Middle frontal gyrus (tissue), 1 donor: ENCODE measurements around the gene ANKRD36C.
"Not testable (repeated sequence)": the region's sequence is repeated elsewhere in the genome, so short reads cannot be mapped to it uniquely, and the experiment has no call there.

Source experiments
- DNase-seq: peaks from one replicate; pipeline ENCODE4 v3.0.0-alpha.2; 2015; ENCODE audit warnings: low spot score; ENCODE audit errors: extremely low spot score

Gene ANKRD36C

DNA sequence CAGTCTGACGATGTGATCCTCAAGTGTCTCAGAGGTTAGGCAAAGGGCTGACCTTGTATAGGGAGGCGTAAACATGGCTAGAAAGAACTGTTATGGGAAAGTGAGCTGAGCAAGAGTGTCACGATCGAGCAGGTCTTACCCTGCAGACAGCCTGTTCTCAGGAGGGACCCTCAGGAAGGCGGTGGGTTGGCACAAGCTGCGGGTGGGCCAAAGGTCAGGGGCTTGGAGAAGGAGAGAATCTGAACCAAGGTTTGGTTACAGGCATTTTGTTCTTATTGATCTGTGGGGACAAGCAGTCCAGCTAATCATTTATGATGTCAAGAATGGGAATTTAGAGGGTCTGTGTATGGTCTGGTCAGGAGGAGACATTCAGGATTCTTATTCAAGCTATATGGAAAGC, 16.4 kb upstream of the ANKRD36C start:
- not testable (repeated sequence) for DNase-seq

DNA sequence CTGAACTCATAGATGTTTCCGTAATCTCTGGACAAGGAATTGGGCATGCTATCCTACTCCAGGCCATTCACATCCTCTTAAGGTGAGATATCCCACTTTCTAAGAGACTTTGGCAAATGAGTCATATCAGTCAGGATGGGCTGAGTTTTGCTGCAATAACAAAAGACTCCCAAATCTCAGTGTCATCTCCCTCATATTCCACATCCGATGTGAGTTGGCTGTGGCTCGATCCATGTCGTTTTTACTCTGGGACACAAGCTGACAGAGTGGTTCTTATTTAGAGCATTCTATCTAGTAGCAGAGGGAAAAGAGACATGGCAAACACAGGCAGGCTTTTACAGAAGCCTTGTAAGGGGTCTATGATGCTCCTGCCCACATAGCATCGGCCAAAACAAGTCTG, 14.6 kb upstream of the ANKRD36C start:
- DNase-seq, result not testable (repeated sequence)

DNA sequence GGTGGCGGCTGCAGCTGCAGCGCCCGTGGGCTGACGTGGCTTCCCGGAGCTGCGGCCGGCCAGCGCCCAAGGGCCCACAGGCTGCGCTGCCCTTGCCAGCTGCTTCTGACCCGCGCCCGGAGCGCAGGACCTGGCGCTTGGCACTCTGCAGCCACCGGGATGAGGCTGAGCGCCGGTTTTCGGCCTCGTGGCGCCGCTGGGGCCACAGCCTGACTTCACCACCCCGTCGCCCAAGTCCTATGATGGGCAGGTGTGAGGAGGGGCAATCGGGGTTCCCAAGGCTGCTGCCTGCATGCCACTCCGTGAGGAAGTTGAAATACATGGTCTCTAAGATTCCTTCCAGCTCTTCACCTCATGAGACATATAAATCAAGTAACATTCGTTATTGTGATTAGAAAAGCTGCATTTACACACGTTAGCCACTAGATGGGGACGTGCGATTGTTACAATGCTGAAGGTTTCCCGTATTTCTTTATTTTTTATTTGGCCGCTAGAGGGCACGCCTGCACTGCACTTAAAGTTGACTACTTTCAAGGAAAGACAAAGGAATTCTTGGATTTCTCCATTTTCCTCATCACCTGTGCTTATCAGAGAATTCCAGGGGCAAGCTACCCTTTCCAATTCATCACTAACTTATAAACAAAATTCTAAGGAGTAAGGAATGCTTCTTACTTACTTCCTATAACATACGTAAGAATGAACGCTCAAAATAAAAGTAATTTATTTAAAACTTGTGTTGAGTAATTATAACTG, 1.1 kb upstream of the ANKRD36C start:
- DNase-seq, result not testable (repeated sequence)

DNA sequence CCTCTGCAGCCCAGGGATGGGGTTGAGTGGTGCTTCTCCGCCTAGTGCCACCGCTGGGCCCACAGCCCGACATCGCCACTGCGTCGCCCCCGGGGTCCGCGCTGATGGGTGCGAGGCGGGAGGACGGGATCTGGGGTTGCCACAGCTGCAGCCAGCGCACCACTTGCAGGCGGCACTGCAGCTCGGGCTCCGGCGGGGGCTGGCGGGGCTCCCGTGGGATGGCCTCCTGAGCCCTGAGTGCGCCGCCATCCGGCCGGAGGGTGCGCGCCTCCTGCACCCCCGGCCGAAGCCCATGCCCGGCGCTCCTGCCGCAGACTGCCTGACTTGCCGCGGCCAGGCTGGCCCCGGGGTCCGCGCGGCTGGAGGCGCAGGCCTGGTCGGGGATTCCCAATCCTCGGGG, 478 bp upstream of the ANKRD36C start:
- DNase-seq, result not testable (repeated sequence)

DNA sequence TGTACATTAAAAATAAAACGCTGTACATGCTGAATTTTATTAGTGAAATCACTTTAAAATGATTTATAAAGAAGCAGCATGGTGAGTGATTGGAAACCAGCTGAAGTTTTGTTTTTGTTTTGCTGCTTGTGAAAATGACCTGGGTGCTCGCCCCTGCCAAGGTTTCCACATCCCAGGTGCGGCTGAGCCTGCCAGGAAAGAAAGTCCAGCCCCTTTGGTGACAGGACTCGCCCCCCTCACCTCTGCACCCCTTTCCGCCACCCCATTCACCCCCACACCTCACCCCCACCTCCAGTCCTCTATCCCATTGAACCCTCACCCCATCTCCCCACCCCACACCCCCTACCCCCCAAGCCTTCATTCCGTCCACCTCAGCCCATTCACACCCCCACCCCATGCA, 740 bp downstream of the ANKRD36C start:
- DNase-seq, result not testable (repeated sequence)

DNA sequence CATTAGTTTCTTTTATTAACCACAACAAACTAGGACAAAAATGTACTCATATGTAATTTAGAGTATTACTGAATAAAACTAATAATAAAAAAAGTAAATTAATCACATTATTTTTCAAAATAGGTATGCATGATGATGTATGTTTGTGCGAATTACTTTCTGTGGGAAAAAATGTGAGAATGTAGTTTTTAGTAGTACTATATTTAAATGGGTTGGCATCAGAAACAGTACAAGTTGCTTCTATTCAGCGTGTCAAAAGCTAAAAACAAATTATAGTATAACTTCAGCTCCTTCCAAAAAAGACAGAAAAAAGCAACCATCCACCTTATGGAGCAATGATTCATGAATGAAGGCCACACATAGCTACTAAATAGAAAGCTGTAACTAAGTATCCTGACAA, 40.0 kb downstream of the ANKRD36C start:
- not testable (repeated sequence) for DNase-seq

DNA sequence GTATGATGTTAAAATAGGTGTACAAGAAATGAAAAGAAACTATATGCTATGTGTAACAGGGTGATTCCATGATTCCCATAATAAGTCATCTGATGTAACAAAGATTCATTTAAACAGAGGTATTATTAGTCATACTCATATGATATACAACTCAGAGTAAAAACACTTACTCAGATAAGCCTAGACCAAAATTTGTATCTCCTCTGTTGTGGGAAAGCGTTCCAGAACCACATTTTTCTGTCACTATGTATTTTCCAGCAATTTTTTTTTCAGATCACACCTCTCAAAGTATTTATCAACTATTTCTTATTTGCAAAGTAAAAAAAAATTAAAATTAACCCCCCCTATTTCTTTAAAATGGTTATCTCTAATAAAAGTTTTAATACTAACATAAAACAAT, 43.6 kb downstream of the ANKRD36C start:
- DNase-seq, result not testable (repeated sequence)

DNA sequence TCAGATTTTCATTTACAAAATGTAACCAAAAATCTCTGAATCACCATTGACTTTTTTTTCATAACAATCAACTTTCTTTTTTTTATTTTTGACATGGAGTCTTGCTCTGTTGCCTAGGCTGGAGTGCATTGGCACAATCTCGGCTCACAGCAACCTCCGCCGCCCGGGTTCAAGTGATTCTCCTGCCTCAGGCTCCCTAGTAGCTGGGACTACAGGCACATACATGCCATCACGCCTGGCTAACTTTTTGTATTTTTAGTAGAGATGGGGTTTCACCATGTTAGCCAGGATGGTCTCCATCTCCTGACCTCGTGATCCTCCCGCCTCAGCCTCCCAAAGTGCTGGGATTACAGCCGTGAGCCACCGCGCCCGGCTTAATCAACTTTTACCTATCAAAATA, 51.7 kb downstream of the ANKRD36C start:
- DNase-seq, result not testable (repeated sequence)

DNA sequence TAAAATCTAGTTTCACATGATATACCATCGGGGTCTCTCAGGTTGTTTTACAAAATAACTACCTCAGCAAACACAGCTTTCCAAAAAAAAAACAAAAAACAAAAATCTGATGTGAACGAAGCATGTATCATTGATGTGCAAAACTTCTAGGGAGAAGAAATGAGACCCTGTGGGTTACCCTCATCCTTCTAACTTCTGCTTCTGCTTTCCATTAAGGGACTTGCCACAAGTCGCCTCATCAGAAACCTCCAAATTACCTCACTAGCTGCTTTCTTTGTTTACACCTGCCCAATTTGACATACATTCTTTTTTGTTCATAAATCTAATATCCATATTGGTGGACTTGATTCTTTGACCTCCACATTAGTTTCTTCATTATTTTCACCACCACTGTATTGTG, 60.9 kb downstream of the ANKRD36C start:
- DNase-seq, result not testable (repeated sequence)

DNA sequence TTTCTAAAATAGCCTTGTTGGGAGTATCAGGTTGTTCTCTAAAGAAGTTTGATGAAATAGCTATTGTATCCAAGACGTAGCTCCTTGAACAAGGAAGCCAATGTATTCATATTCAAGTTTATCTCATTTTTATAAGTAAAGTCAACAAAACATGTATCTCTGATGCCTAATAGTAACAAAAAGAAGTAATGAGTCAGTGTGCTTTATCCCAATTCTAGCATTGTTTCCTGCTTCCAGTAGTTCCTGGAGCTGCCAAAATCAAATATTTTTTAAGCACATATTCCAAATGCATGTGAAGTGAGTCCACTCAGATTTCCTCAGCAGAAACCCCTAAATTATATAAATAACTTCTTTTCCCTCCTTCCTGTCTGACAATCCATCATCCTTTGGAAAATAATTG, 74.6 kb downstream of the ANKRD36C start:
- DNase-seq, result not testable (repeated sequence)

DNA sequence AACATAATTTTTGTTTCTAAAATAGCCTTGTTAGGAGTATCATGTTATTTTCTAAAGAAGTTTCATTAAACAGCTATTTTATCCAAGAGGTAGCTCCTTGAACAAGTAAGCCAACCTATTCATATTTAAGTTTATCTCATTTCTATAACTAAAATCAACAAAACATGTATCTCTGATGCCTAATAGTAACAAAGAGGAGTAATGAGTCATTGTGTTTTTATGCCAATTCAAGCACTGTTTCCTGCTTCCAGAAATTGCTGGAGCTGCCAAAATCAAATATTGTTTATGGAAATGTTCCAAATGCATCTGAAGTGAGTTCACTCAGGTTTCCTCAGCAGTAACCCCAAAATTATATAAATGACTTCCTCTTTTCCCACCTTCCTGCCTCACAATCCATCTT, 76.5 kb downstream of the ANKRD36C start:
- DNase-seq, result not testable (repeated sequence)

DNA sequence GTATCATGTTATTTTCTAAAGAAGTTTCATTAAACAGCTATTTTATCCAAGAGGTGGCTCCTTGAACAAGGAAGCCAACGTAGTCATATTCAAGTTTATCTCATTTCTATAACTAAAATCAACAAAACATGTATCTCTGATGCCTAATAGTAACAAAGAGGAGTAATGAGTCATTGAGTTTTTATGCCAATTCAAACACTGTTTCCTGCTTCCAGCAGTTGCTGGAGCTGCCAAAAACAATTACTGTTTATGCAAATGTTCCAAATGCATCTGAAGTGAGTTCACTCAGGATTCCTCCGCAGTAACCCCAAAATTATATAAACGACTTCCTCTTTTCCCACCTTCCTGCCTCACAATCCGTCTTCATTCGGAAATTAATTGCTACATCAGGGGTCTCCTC, 80.2 kb downstream of the ANKRD36C start:
- DNase-seq, result peak; percentile 8

DNA sequence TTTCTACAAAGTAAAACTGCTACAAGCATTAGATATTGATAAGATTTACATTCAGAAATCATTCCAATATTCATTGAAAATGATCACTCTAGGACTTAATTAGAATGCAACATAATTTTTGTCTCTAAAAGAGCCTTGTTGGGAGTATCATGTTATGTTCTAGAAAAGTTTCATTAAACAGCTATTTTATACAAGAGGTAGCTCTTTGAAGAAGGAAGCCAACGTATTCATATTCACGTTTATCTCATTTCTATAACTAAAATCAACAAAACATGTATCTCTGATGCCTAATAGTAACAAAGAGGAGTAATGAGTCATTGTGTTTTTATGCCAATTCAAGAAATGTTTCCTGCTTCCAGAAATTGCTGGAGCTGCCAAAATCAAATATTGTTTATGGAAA, 97.2 kb downstream of the ANKRD36C start:
- not testable (repeated sequence) for DNase-seq

DNA sequence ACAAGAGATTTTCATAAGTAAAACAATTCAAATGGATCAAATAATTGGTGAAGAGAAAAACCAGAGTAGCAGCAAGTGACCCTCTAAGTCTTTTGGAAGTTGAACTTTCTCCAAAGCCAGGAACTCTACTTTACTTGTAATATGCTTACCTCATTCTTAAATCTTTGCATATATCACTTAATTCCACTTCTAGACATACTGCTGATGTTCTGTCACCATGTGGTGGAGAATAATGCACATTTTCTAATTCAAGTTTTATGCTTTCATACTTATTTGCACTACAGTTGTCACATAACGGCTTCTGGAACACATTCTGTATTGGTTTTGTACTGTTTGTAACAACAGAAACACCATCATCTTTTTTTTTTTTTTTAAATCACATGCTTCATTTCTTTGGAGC, 123.7 kb downstream of the ANKRD36C start:
- DNase-seq, result not testable (repeated sequence)

DNA sequence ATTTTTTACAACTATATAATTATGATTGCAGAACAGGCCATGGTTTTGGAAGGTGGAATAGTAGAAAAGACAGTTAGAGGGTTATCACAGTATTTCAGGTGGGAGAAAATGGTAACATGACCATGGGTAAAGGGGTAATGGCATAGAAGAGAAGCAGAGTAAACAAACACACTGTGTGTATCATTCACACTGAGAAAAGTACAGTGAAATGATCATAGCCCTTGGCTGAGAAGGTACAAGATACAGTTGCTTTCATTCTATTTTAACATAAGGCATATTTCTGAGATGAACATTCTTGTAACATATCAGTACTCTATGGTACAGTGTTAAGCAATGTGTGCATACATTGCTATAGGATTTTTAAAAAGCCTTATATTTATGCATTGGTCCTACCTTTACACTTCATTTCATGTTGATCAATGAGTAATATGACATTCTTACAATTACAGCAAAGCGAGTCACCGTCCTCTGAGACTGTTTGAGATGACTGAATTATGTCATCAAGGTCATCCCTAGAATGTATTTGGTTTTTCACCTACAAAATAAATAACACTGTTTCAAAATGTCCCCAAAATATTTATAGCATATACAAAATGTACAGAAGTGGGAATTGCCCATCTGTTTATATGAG, 124.5 kb downstream of the ANKRD36C start:
- not testable (repeated sequence) for DNase-seq

DNA sequence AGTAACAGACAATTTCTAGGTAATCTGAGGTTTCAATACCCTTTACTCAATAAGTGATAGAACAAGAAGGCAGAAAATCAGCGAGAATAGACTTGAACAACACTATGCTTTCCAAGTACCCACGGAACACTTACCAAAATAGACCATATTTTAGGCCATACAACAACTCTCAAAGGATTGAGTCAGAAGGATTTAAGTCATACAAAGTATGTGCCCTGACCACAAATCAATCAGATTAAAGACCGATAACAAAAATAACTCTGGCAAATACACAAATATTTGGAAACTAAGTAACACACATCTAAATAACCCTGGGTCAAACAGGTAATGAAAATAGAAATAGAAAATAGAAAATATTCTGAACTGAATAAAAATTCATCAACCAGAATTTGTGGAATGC, 129.5 kb downstream of the ANKRD36C start:
- DNase-seq, result not testable (repeated sequence)

DNA sequence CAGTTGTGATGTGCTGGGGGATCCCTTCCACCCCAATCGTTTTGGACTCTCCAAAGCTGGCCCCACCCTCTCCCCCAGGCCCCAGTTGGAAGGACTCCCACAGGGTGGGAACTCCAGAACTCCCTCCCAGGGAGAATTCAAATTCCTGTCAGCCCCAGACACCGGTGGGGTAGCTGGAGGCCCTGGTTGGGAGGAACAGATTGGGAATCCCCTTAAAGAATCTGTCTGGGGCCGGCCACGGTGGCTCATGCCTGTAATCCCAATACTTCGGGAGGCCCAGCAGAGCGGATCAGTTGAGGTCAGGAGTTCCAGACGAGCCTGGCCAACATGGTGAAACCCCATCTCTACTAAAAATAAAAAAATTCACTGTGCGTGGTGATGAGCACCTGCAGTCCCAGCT, 155.5 kb downstream of the ANKRD36C start:
- DNase-seq, result no peak

DNA sequence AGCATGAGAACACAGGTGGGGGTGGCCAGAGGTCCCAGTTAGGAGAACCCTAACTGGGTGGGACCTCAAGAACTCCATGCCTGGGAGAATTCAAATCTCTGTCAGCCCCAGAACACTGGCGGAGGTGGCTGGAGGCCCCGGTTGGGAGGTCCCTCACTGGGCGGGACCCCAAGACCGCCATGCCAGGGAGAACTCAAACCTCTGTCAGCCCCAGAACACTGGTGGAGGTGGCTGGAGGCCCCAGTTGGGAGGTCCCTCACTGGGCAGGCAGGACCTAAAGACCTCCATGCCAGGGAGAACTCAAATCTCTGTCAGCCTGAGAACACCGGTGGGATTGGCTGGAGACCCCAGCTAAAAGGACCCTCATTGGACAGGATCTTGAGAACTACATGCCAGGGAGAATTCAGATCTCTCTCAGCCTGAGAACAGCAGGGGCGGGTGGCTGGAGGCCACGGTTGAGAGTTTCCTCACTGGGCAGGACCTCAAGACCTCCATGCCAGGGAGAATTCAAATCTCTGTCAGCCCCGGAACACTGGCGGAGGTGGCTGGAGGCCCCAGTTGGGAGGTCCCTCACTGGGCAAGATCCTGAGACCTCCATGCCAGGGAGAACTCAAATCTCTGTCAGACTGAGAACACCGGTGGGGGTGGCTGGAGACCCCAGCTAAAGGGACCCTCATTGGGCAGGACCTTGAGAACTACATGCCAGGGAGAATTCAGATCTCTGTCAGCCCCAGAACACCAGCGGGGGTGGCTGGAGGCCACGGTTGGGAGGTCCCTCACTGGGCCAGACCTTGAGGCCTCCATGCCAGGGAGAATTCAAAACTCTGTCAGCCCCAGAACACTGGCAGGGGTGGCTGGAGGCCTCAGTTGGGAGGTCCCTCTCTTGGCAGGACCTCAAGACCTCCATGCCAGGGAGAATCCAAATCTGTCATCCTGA, 157.3 kb downstream of the ANKRD36C start:
- DNase-seq, result not testable (repeated sequence)

DNA sequence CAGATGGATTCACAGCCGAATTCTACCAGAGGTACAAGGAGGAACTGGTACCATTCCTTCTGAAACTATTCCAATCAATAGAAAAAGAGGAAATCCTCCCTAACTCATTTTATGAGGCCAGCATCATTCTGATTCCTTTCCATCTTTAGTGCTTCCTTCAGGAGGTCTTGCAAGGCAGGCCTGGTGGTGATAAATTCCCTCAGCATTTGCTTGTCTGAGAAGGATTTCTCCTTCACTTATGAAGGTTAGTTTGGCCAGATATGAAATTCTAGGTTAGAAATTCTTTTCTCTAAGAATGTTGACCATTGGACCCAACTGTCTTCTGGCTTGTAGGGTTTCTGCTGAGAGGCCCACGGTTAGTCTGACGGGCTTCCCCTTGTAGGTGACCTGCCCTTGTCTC, 167.4 kb downstream of the ANKRD36C start:
- DNase-seq, result not testable (repeated sequence)

DNA sequence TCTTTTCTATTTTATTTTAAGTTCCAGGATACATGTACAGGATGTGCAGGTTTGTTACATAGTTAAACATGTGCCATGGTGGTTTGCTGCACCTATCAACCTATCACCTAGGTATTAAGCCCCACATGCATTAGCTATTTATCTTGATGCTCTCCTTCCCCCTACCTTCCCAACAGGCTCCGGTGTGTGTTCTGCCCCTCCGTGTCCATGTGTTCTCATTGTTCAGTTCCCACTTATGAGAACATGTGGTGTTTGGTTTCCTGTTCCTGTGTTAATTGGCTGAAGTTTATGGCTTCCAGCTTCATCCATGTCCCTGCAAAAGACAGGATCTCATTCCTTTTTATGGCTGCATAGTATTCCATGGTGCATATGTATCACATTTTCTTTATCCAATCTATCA, 174.1 kb downstream of the ANKRD36C start:
- not testable (repeated sequence) for DNase-seq

DNA sequence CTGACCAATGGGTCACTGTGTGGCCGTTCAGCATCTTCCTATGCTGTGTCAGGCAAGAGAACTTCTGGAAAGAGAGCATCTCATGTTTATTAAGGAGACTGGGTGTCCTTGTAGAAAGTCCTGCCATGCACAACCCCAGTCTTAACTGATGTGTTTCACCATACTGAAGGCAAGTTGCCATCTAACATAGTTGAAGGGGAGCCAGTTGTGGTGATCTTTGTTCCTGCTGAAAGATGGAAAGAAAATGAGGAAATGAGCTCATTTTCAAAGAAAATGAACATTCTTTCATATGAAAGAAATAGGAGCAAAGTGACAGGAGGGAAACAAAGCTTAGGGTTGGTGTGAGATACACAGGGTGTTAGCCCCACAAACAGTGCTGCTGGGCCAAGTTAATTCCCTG, 178.3 kb downstream of the ANKRD36C start:
- DNase-seq, result not testable (repeated sequence)

DNA sequence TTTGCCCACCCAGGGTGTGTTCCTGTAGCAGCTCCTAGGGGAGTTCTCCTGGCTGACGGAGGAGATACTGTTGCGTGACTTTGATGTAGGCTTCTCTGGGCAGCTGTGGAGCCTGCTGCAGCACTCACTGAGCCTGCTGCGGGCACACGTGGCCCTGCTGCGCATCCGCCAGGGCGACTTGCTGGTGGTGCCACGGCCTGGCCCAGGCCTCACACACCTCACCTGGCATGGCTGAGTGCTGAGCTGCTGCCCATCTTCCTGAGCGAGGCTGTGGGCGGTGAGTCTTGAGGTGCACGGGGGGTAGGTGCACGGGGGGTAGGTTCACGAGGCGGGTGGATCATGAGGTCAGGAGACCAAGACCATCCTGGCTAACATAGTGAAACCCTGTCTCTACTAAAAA, 191.7 kb downstream of the ANKRD36C start:
- DNase-seq, result no peak
